HG02970 (cell line): ENCODE measurements around the gene DIP2A.

Source experiments
- ATAC-seq: cut with Tn5 transposase; IDR thresholded peaks from one replicate; pipeline ENCODE4 v1.9.1; 2021; ENCODE audit warnings: mild to moderate bottlenecking, moderate library complexity, moderate number of reproducible peaks; ENCODE audit not compliant: unreplicated experiment, low FRiP score

DIP2A gene, protein sequence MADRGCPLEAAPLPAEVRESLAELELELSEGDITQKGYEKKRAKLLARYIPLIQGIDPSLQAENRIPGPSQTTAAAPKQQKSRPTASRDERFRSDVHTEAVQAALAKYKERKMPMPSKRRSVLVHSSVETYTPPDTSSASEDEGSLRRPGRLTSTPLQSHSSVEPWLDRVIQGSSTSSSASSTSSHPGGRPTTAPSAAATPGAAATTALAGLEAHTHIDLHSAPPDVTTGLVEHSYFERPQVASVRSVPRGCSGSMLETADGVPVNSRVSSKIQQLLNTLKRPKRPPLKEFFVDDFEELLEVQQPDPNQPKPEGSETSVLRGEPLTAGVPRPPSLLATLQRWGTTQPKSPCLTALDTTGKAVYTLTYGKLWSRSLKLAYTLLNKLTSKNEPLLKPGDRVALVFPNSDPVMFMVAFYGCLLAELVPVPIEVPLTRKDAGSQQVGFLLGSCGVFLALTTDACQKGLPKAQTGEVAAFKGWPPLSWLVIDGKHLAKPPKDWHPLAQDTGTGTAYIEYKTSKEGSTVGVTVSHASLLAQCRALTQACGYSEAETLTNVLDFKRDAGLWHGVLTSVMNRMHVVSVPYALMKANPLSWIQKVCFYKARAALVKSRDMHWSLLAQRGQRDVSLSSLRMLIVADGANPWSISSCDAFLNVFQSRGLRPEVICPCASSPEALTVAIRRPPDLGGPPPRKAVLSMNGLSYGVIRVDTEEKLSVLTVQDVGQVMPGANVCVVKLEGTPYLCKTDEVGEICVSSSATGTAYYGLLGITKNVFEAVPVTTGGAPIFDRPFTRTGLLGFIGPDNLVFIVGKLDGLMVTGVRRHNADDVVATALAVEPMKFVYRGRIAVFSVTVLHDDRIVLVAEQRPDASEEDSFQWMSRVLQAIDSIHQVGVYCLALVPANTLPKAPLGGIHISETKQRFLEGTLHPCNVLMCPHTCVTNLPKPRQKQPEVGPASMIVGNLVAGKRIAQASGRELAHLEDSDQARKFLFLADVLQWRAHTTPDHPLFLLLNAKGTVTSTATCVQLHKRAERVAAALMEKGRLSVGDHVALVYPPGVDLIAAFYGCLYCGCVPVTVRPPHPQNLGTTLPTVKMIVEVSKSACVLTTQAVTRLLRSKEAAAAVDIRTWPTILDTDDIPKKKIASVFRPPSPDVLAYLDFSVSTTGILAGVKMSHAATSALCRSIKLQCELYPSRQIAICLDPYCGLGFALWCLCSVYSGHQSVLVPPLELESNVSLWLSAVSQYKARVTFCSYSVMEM (N-terminal part only)

DNA sequence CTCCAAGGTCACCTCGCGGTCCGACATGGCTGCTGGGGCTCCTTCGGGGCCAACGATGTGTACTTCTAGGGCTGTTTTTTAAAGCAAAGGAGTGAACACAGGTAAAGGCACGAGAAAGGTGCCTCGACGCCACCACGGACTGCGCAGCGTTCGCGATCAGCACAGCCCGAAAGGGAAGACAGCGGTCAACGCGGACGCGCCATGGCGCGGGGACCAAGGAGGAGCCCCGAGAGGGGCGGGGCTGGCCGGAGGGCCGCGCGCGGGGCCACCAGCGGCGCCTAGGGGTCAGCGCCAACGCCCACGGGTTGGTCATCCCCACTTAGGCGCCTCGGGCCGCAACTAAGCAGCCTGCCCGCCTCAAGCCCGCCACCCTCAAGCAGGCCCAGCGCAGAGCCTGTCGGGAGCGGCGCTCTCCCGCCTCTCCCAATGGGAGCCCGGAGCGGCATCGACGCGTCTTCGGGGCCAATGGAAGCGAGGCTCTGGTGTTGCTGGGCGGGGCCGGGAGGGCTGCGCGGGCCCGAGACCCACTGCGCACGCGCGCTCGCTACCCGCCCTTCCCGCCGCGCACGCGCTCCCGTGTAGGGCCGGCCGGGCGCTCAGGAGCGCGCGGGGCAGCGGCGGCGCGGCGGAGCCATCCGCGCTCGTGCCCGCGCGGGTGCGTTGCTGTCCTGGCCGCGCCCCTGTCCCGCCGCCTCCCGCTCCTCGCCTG lies at the start of gene DIP2A:
TSS of gene DIP2A (plus strand) at position 577 of the 709 bp plus-strand sequence. CDS start 241 bp downstream, outside the sequence.
- ATAC-seq: peak; percentile 96

GRCh38 chr21:46409641-46410406 lies 48.9 kb upstream of the DIP2A start:
- no peak for ATAC-seq

- no peak for ATAC-seq
Measured at GRCh38 chr21:46410516-46410915, 48.2 kb upstream of the DIP2A start.

- no peak for ATAC-seq
Measured at GRCh38 chr21:46411236-46411635, 47.5 kb upstream of the DIP2A start.

DNA sequence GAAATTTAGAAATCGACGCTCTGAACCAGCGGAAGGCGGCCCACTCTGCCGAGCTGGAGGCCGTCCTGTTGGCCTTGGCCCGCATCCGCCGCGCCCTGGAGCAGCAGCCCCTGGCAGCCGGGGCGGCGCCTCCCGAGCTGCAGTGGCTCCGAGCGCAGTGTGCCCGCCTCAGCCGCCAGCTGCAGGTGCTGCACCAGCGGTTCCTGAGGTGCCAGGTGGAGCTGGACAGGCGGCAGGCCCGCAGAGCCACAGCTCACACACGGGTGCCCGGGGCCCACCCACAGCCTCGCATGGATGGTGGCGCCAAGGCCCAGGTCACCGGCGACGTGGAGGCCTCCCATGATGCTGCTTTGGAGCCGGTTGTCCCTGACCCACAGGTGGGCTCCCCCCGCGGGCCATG lies 47.0 kb upstream of the DIP2A start:
- no peak for ATAC-seq

DNA sequence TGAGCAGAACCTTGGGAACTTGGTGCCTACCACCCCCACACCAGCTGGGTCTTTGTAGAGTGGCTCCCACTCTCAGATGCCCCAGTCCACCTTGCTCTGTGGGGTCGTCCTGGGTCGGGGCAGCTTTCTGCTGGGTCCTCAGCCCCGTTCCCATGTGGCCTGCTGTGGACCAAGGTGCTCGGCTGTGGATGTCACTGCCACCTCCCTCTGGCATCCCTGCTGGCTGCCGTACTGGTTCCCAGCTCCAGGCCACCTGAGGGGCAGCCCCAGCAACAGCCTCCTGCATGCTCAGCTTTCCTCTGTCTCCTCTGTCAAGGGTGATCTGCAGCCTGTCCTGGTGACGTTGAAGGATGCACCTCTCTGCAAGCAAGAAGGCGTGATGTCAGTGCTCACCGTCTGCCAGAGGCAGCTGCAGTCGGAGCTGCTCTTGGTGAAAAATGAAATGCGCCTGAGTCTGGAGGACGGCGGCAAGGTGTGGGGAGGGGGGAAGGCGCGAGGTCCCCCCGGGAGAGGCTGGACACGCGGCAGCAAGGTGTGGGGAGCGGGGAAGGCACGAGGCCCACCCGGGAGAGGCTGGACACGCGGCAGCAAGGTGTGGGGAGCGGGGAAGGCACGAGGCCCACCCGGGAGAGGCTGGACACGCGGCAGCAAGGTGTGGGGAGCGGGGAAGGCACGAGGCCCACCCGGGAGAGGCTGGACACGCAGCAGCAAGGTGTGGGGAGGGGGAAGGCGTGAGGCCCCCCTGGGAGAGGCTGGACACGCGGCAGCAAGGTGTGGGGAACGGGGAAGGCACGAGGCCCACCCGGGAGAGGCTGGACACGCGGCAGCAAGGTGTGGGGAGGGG lies 45.9 kb upstream of the DIP2A start:
- ATAC-seq: no peak

DNA sequence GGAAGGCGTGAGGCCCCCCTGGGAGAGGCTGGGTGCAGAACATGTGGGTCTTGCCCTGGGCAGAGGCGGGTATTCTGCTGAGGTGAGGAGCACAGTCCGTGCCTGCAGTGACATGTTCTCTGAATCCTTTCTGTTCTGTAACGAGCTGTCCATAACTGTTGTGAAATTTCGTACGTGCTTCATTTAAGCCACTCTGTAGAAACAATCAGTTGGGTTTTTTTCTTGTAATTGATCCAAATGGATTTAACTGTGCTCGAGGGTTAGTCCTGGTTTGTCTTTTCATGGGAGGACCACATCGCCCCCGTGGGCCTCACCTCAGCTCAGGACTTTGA lies 45.4 kb upstream of the DIP2A start:
- no peak for ATAC-seq

DNA sequence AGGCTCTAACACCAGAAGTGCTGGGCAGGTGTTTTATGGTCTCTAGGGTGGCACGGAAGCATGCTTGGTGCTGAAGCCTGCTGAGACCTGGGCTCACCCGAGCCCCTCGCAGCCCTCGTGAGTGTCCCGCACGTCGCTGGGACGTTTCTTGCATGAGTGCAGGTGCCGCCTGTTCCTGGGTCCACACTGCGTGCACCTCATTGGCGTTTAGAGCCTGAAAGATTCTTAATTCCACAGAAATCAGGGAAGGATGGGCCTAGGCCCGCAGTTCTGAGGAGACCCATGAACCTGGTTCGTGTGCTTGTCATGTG lies 43.8 kb upstream of the DIP2A start:
- no peak for ATAC-seq

GRCh38 chr21:46416551-46416950 lies 42.1 kb upstream of the DIP2A start:
- no peak for ATAC-seq

GRCh38 chr21:46418265-46418946 lies 40.3 kb upstream of the DIP2A start:
- no peak for ATAC-seq

DNA sequence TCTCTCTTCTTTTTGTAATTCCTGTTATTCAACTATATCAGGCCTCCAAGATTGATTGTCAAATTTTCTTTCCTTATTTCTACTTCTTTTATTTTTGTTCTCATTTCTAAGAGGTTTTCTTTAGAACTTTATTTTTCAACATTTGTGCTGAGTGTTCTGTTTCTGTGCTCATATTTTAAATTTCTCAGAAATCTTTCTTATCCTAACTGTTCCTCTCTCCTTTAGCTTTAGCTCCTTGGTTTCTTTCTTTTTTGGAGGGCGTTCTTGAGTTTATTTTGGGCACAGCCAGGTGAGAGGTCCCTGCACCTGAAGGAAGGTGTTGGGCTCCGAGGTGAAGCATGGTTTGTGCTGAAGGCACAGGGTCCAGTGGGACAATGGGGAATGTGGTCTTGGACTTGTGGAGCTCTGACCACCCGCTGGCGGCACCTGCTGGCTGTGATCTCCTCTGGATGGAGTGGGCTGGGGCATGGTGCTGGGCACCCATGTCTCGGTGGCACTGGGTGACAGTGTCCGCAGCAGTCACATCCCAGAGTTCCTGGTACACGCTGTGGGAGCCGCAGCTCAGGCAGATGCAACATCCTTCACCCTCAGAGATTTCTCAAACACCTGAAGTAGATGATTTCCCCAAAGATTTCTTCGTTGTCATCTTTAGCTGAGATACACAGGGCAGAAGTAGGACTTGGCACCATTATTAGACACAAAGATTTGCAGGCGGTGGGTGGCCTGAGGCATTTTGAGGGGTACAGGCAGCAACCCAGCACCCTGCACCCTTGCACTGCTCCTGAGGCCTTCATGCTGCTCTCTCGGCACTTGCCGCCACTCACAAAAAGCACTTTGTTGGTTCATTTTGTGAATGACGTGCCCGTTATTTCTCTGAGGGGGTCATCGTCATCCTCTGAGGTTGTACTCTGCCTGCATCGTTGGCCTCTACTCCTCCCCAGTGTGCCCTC lies 38.2 kb upstream of the DIP2A start:
- ATAC-seq: no peak

- no peak for ATAC-seq
Measured at GRCh38 chr21:46421191-46421750, 37.4 kb upstream of the DIP2A start.

DNA sequence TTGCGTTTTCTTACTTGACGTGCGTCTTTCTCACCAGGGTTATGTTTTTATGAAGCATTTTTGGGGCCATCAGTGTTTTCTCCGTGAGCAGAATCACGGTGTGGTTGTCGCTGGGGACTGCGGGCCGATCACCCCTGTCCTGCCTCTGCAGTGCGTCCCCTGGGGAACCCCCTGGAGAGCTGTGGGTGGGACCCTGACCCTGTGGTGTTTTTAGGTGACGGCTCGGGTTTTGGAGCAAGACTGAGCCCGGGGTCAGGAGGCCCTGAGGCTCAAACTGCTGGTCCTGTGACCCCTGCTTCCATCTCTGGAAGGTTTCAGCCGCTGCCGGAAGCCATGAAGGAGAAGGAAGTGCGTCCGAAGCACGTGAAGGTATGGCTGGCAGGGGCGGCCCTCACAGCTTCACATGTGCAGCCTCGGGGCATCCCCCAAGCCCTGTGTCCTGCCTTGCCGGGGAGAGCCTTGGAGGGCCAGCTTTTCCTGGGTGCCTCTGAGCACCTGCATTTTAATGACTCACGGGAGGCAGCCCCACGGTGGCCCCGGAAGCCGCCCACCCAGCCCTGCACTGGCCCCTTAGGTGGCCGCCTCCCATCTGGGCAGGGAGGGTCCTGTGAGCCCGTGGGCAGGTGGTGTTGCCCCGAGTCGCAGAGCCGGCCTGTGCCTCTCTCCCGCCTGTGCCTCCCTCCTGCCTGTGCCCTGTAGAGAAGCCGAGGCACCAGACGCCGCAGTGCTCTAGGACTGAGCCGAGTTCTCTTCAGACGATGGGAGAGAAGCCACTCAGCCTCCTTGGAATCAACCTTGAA lies 36.7 kb upstream of the DIP2A start:
- ATAC-seq: no peak

- ATAC-seq: no peak
Measured at GRCh38 chr21:46422636-46423241, 36.0 kb upstream of the DIP2A start.

GRCh38 chr21:46423546-46424038 lies 35.1 kb upstream of the DIP2A start:
- no peak for ATAC-seq
